ENCODE data around the gene APOBEC3H.

The APOBEC3H gene

GRCh38 chr22:39081016-39081415, 16.0 kb upstream of the APOBEC3H start:
- DNase-seq (ENCODE audit: low read depth): no peak

GRCh38 chr22:39081598-39081997, 15.4 kb upstream of the APOBEC3H start:
- DNase-seq (ENCODE audit: low read depth): no peak

- DNase-seq (ENCODE audit: low read depth): no peak
Measured at GRCh38 chr22:39083212-39084165, 13.6 kb upstream of the APOBEC3H start.

GRCh38 chr22:39084666-39085065, 12.4 kb upstream of the APOBEC3H start:
- DNase-seq (ENCODE audit: low read depth): no peak

- DNase-seq (ENCODE audit: low read depth): no peak
Measured at GRCh38 chr22:39087098-39087497, 9.9 kb upstream of the APOBEC3H start.

- no peak for DNase-seq (ENCODE audit: low read depth)
Measured at GRCh38 chr22:39087881-39088684, 9.0 kb upstream of the APOBEC3H start.

GRCh38 chr22:39088685-39089032, 8.4 kb upstream of the APOBEC3H start:
- DNase-seq (ENCODE audit: low read depth): no peak

- DNase-seq (ENCODE audit: low read depth): no peak
Measured at GRCh38 chr22:39089928-39090327, 7.1 kb upstream of the APOBEC3H start.

- DNase-seq (ENCODE audit: low read depth): peak; percentile 56
Measured at GRCh38 chr22:39090426-39091064, 6.5 kb upstream of the APOBEC3H start.

GRCh38 chr22:39091126-39092081, 5.6 kb upstream of the APOBEC3H start:
- DNase-seq (ENCODE audit: low read depth): no peak

GRCh38 chr22:39092111-39092862, 4.8 kb upstream of the APOBEC3H start:
- DNase-seq (ENCODE audit: low read depth): no peak

- no peak for DNase-seq (ENCODE audit: low read depth)
Measured at GRCh38 chr22:39094717-39095389, 2.2 kb upstream of the APOBEC3H start.

- no peak for DNase-seq (ENCODE audit: low read depth)
Measured at GRCh38 chr22:39095971-39096370, 1.1 kb upstream of the APOBEC3H start.

GRCh38 chr22:39098026-39098425, 982 bp downstream of the APOBEC3H start:
- DNase-seq (ENCODE audit: low read depth): no peak

GRCh38 chr22:39098576-39098975, 1.5 kb downstream of the APOBEC3H start:
- no peak for DNase-seq (ENCODE audit: low read depth)

GRCh38 chr22:39101226-39101625, 4.2 kb downstream of the APOBEC3H start:
- no peak for DNase-seq (ENCODE audit: low read depth)

- DNase-seq (ENCODE audit: low read depth): no peak
Measured at GRCh38 chr22:39103431-39103830, 6.4 kb downstream of the APOBEC3H start.

GRCh38 chr22:39106326-39106725, 9.3 kb downstream of the APOBEC3H start:
- DNase-seq (ENCODE audit: low read depth): no peak

GRCh38 chr22:39108487-39108886, 11.4 kb downstream of the APOBEC3H start:
- DNase-seq (ENCODE audit: low read depth): no peak

GRCh38 chr22:39109361-39109760, 12.3 kb downstream of the APOBEC3H start:
- DNase-seq (ENCODE audit: low read depth): no peak

All from stimulated activated CD8-positive, alpha-beta memory T cell treated with anti-CD3 and anti-CD28 coated beads, Interleukin-15, amount 100 ng/mL, for 1 hour (primary cell).